Measurements from ENCODE around the gene KRTAP1-3. TPM values are rescaled to one million over a fixed set of nuclear protein-coding genes. Genes with fewer than 3 reads are reported as not detected.

Gene KRTAP1-3
- total RNA-seq, 2 donors from 2014 or later: 0.39 TPM; not detected in 1

DNA sequence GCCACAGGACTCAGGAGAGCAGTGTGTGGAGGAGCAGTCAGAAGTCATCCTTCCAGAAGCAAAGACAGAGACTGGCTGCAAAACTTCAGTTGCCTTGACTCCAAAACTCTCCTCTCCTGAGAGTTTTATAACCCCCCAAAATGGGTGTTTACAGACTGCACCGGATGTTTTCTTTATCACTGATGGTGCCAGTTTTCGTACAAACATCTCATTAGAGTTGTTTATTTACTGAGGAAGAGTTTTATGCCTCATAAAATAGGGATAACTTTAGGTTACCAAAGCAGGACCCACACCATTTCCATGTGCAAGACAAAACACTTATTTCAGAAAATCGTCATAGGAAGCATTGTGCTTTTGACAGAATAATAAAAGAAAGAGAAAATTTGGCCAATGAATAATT, 50.4 kb downstream of the KRTAP1-3 start, which contains the start of gene KRT40:
Gene KRT40 (minus strand): TSS at position 101 of the 400 bp plus-strand sequence. CDS start 53 bp downstream, at position 48.
- Histone ChIP-seq H3K4me1 (no peaks in the 10 kb centered on the region), H3K9me3 (no peaks in the 10 kb centered on the region), H3K36me3 (no peaks in the 10 kb centered on the region), H3K27ac (no peak within 1 kb of the TSS), H3K27me3 (no peaks in the 10 kb centered on the region), H3K4me3 (no peak within 1 kb of the TSS)
- DNase-seq (ENCODE audit: low spot score): no peak
- TF ChIP-seq, protein P1, sequence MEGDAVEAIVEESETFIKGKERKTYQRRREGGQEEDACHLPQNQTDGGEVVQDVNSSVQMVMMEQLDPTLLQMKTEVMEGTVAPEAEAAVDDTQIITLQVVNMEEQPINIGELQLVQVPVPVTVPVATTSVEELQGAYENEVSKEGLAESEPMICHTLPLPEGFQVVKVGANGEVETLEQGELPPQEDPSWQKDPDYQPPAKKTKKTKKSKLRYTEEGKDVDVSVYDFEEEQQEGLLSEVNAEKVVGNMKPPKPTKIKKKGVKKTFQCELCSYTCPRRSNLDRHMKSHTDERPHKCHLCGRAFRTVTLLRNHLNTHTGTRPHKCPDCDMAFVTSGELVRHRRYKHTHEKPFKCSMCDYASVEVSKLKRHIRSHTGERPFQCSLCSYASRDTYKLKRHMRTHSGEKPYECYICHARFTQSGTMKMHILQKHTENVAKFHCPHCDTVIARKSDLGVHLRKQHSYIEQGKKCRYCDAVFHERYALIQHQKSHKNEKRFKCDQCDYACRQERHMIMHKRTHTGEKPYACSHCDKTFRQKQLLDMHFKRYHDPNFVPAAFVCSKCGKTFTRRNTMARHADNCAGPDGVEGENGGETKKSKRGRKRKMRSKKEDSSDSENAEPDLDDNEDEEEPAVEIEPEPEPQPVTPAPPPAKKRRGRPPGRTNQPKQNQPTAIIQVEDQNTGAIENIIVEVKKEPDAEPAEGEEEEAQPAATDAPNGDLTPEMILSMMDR (IDR thresholded peaks at IDR 0.05): no peak

Other genes starting within 250 kb of the KRTAP1-3 start
- gene KRT28, start 234.9 kb downstream of the KRTAP1-3 start, total RNA-seq: not detected
- gene KRT10, start 212.3 kb downstream of the KRTAP1-3 start, total RNA-seq: 10 to 100 TPM; 18.9 to 21.5 TPM
- not detected for gene KRT12, start 167.7 kb downstream of the KRTAP1-3 start, total RNA-seq
- not detected for gene KRT20, start 149.6 kb downstream of the KRTAP1-3 start, total RNA-seq
- gene KRT23, start 97.2 kb downstream of the KRTAP1-3 start, total RNA-seq: not detected
- gene KRT39, start 67.9 kb downstream of the KRTAP1-3 start, total RNA-seq: not detected
- gene KRT40, start 50.5 kb downstream of the KRTAP1-3 start, total RNA-seq: not detected
- gene KRTAP3-3, start 40.7 kb downstream of the KRTAP1-3 start, total RNA-seq: not detected
- not detected for gene KRTAP3-2, start 35.0 kb downstream of the KRTAP1-3 start, total RNA-seq
- not detected for gene KRTAP3-1, start 25.7 kb downstream of the KRTAP1-3 start, total RNA-seq
- not detected for gene KRTAP1-5, start 7.7 kb downstream of the KRTAP1-3 start, total RNA-seq
- not detected for gene KRTAP1-4, start 4.7 kb downstream of the KRTAP1-3 start, total RNA-seq
- gene KRTAP1-1, start 6.6 kb upstream of the KRTAP1-3 start, total RNA-seq: not detected
- not detected for gene KRTAP2-1, start 12.4 kb upstream of the KRTAP1-3 start, total RNA-seq
- not detected for gene KRTAP2-2, start 20.4 kb upstream of the KRTAP1-3 start, total RNA-seq
- not detected for gene KRTAP2-3, start 25.2 kb upstream of the KRTAP1-3 start, total RNA-seq
- gene KRTAP2-4, start 31.0 kb upstream of the KRTAP1-3 start, total RNA-seq: not detected
- gene KRTAP4-7, start 49.3 kb upstream of the KRTAP1-3 start, total RNA-seq: not detected
- gene KRTAP4-8, start 63.3 kb upstream of the KRTAP1-3 start, total RNA-seq: not detected
- gene KRTAP4-16, start 67.3 kb upstream of the KRTAP1-3 start, total RNA-seq: not detected
- gene KRTAP4-9, start 70.5 kb upstream of the KRTAP1-3 start, total RNA-seq: not detected
- not detected for gene KRTAP4-11, start 83.5 kb upstream of the KRTAP1-3 start, total RNA-seq
- not detected for gene KRTAP4-12, start 89.3 kb upstream of the KRTAP1-3 start, total RNA-seq
- gene KRTAP4-6, start 105.7 kb upstream of the KRTAP1-3 start, total RNA-seq: not detected
- gene KRTAP4-5, start 115.0 kb upstream of the KRTAP1-3 start, total RNA-seq: not detected
- gene KRTAP4-4, start 125.9 kb upstream of the KRTAP1-3 start, total RNA-seq: not detected
- gene KRTAP4-3, start 133.3 kb upstream of the KRTAP1-3 start, total RNA-seq: not detected
- not detected for gene KRTAP4-2, start 143.3 kb upstream of the KRTAP1-3 start, total RNA-seq
- not detected for gene KRTAP4-1, start 150.0 kb upstream of the KRTAP1-3 start, total RNA-seq
- gene KRTAP9-1, start 155.0 kb upstream of the KRTAP1-3 start, total RNA-seq: not detected
- not detected for gene KRTAP9-2, start 191.8 kb upstream of the KRTAP1-3 start, total RNA-seq
- gene KRTAP9-3, start 197.6 kb upstream of the KRTAP1-3 start, total RNA-seq: not detected
- not detected for gene KRTAP9-8, start 203.1 kb upstream of the KRTAP1-3 start, total RNA-seq
- not detected for gene KRTAP9-4, start 214.8 kb upstream of the KRTAP1-3 start, total RNA-seq
- not detected for gene KRTAP9-9, start 220.5 kb upstream of the KRTAP1-3 start, total RNA-seq
- gene KRTAP9-6, start 230.5 kb upstream of the KRTAP1-3 start, total RNA-seq: not detected
- gene KRTAP9-7, start 240.8 kb upstream of the KRTAP1-3 start, total RNA-seq: not detected

All from right atrium auricular region (tissue), 2 donors.